ENCODE measurements around the gene PLGRKT. TPM values are rescaled to one million over a fixed set of nuclear protein-coding genes. Genes with fewer than 3 reads are reported as not detected.

PLGRKT gene
- 23.6 and 34.0 TPM in 2 replicates for total RNA-seq

GRCh38 chr9:5437254-5438216, at the start of gene PLGRKT:
Gene PLGRKT (minus strand): TSS chr9:5437925. CDS start chr9:5431977, 5,948 bp downstream.

GRCh38 chr9:5450359-5451091, 12.8 kb upstream of the PLGRKT start, which contains the start of gene CD274:
Gene CD274 (plus strand): TSS chr9:5450542. CDS start chr9:5456114, 5,572 bp downstream.

GRCh38 chr9:5338992-5339981, 98.4 kb downstream of the PLGRKT start, which contains the start of gene RLN1:
Gene RLN1 (minus strand): TSS chr9:5339876. CDS start chr9:5339746, 130 bp downstream.

Other genes with a start within 250 kb of the PLGRKT start
- gene INSL4, start 206.5 kb downstream of the PLGRKT start, total RNA-seq: not detected in 2 replicates
- gene RLN2, start 133.2 kb downstream of the PLGRKT start, total RNA-seq: 0.25 and 0.33 TPM in 2 replicates
- gene RLN1, start 98.0 kb downstream of the PLGRKT start, total RNA-seq: 0.22 TPM in 1 of 2 replicates, not detected in the other
- 10.5 and 17.7 TPM in 2 replicates for gene CD274, start 12.6 kb upstream of the PLGRKT start, total RNA-seq
- 10.1 and 13.6 TPM in 2 replicates for gene PDCD1LG2, start 72.6 kb upstream of the PLGRKT start, total RNA-seq
- 42.3 and 51.5 TPM in 2 replicates for gene RIC1, start 191.2 kb upstream of the PLGRKT start, total RNA-seq